Measurements from ENCODE around the gene PPEF1.

PPEF1 gene

DNA sequence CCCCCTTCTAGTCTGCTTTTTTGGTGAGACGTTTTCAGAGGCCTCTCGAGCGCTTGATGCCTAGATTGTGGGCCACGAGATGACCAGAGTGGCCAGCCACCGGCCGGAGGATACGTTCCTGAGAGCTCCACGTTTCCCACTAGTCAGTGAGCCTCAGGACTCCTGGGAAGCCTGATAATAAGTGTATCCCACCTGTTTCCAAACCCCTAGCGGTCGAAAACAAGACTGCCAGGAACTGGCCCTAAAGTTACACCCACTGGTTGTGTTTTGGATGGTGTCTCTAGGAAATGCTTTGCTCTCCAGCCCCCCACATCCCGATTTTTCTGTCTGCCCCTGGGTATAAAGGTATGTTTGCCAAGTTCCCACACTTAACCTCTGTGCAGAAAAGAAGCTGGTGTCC, 31.0 kb upstream of the PPEF1 start:
- no peak for DNase-seq (ENCODE audit: insufficient read length, low spot score)
- TF ChIP-seq PAX5 (IDR thresholded peaks at IDR 0.05; ENCODE audit: insufficient read depth, low read length, severe bottlenecking): no peak
- TF ChIP-seq POU2F2 (IDR thresholded peaks at IDR 0.05; ENCODE audit: low read depth, low read length): no peak
- TF ChIP-seq TAF1 (IDR thresholded peaks at IDR 0.05; ENCODE audit: low read depth, low read length): no peak
- no peak for TF ChIP-seq SPI1 (IDR thresholded peaks at IDR 0.05; ENCODE audit: low read depth, low read length)
- TF ChIP-seq POLR2AphosphoS5 (IDR thresholded peaks at IDR 0.05; ENCODE audit: low read depth, low read length): no peak
- no peak for TF ChIP-seq POLR2A (IDR thresholded peaks at IDR 0.05; ENCODE audit: low read depth, low read length)
- FAIRE-seq: peak; percentile 28

DNA sequence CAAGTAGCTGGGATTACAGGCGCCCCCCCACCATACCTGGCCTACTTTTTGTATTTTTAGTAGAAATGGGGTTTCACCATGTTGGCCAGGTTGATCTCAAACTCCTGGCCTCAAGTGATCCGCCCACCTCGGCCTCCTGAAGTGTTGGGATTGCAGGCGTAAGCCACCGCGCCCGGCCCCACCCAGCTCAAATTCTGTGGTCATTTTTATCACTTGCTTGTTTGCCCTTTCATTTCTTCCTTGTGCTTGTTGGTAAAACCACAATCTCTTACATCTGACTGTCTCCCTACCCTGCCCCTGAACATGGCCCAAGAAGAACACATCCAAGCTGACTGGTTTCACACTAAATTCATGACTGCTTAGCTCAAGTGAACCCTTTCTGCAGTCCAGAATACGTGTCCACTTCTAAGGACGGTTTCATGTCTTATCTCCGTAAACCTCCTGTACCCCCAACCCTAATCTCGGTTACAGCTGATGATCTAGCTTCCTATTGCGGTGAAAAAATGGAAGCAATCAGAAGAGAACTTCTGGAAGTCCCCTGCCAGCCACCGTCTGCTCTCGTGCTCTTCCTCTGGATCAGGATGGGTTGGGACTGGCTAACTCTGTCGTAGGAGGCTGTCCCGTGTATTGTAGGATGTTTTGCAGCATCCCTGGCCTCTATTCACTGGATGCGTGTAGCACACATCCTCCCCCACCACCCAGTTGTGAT, 30.1 kb upstream of the PPEF1 start:
- no peak for TF ChIP-seq POLR2A (IDR thresholded peaks at IDR 0.05; ENCODE audit: low read depth, low read length)
- no peak for TF ChIP-seq SPI1 (IDR thresholded peaks at IDR 0.05; ENCODE audit: low read depth, low read length)
- TF ChIP-seq POLR2AphosphoS5 (IDR thresholded peaks at IDR 0.05; ENCODE audit: low read depth, low read length): no peak
- no peak for TF ChIP-seq POU2F2 (IDR thresholded peaks at IDR 0.05; ENCODE audit: low read depth, low read length)
- TF ChIP-seq PAX5 (IDR thresholded peaks at IDR 0.05; ENCODE audit: insufficient read depth, low read length, severe bottlenecking): no peak
- no peak for TF ChIP-seq TAF1 (IDR thresholded peaks at IDR 0.05; ENCODE audit: low read depth, low read length)
- FAIRE-seq (peak; percentile 67), DNase-seq (ENCODE audit: insufficient read length, low spot score) (no peak)

DNA sequence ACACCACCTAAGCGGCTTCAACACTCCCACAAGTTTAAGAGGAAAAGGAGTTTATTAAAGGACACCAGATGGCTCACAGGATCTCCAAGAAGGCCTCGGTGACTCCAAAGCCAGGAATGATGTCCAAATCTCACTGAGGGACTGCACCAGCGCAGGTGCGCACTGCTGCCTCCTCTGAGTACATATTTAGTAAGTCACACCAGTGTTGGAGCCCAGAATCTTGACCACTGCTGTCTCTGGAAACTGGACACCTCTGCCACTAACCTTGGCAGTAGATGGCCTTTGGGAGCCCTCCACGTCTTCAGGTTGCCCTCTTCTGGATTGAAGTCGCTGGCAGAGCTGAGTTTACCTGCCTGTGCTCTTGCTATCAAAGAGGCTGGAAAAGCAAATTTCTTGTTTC, 25.4 kb upstream of the PPEF1 start:
- no peak for TF ChIP-seq PAX5 (IDR thresholded peaks at IDR 0.05; ENCODE audit: insufficient read depth, low read length, severe bottlenecking)
- TF ChIP-seq POU2F2 (IDR thresholded peaks at IDR 0.05; ENCODE audit: low read depth, low read length): no peak
- TF ChIP-seq POLR2A (IDR thresholded peaks at IDR 0.05; ENCODE audit: low read depth, low read length): no peak
- no peak for TF ChIP-seq SPI1 (IDR thresholded peaks at IDR 0.05; ENCODE audit: low read depth, low read length)
- TF ChIP-seq POLR2AphosphoS5 (IDR thresholded peaks at IDR 0.05; ENCODE audit: low read depth, low read length): no peak
- TF ChIP-seq TAF1 (IDR thresholded peaks at IDR 0.05; ENCODE audit: low read depth, low read length): no peak
- FAIRE-seq: no peak
- no peak for DNase-seq (ENCODE audit: insufficient read length, low spot score)

DNA sequence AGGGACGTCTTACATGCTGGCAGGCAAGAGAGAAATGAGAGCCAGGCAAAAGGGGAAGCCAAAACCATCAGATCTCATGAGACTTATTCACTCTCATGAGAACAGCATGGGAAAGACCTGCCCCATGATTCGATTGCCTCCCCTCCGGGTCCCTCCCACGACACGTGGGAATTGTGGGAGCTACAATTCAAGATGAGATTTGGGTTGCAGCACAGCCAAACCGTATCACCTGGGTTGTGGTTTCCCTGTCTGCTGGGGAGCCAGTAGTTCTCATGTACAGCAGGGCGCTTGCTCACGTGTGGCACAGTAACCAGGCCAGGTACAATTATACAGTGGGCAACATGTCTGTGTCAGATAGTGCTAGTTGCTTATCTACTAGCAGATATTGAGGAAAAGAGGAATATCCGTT, 24.5 kb upstream of the PPEF1 start:
- TF ChIP-seq TAF1 (IDR thresholded peaks at IDR 0.05; ENCODE audit: low read depth, low read length): no peak
- no peak for TF ChIP-seq POLR2AphosphoS5 (IDR thresholded peaks at IDR 0.05; ENCODE audit: low read depth, low read length)
- no peak for TF ChIP-seq POLR2A (IDR thresholded peaks at IDR 0.05; ENCODE audit: low read depth, low read length)
- TF ChIP-seq PAX5 (IDR thresholded peaks at IDR 0.05; ENCODE audit: insufficient read depth, low read length, severe bottlenecking): no peak
- TF ChIP-seq POU2F2 (IDR thresholded peaks at IDR 0.05; ENCODE audit: low read depth, low read length): no peak
- 0 out of 2 replicates have a peak, but pooled peaks have one; percentile 27 for TF ChIP-seq SPI1 (IDR thresholded peaks at IDR 0.05; ENCODE audit: low read depth, low read length)
- FAIRE-seq (no peak), DNase-seq (ENCODE audit: insufficient read length, low spot score) (no peak)

DNA sequence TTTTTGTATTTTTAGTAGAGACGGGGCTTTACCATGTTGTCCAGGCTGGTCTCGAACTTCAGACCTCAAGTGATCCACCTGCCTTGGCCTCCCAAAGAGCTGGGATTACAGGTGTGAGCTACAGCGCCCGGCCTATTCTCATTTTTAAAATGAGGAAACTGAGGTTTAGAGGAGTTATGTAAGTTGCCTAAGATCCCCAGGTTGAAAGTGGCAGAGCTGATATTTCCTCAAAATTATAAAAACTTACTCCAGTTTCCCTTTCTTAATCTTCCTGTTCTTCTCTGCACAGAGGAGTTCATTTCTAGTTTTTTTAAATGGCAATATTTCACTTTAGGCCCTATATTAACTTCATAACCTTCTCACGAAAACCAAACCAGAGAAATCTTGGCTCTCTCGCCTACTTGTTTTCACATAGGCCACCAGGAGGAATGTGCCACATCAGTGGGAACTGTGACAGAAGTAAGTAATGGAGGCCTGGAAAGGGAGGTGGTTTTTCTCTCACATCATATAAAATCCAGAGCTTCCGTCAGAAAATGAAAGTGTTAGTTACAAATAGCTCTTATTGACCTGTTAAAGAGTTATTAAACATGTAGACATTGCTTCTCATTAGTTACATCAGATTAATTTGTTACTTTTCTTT, 19.5 kb upstream of the PPEF1 start:
- FAIRE-seq: no peak
- TF ChIP-seq POLR2A (IDR thresholded peaks at IDR 0.05; ENCODE audit: low read depth, low read length): no peak
- no peak for TF ChIP-seq TAF1 (IDR thresholded peaks at IDR 0.05; ENCODE audit: low read depth, low read length)
- no peak for TF ChIP-seq POLR2AphosphoS5 (IDR thresholded peaks at IDR 0.05; ENCODE audit: low read depth, low read length)
- no peak for TF ChIP-seq PAX5 (IDR thresholded peaks at IDR 0.05; ENCODE audit: insufficient read depth, low read length, severe bottlenecking)
- TF ChIP-seq POU2F2 (IDR thresholded peaks at IDR 0.05; ENCODE audit: low read depth, low read length): no peak
- no peak for TF ChIP-seq SPI1 (IDR thresholded peaks at IDR 0.05; ENCODE audit: low read depth, low read length)

DNA sequence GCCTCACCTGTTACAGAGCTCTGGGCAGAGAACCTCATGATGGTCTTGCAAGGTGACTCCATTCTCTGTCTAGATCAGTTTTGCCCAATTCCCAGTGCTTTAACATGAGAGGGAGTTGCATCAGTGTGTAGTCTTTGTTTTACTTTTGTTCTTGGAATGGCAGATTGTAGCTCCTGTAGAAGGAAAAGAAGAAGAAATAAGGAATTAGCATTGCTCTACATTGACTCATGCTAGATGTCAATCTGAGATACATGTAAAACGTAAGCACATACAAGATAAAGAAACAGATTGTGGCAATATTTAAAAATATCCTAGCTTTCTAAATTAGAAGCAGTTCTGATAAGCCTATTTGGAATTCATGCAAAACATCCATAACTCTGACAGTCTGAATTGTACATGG, 16.0 kb upstream of the PPEF1 start:
- TF ChIP-seq POU2F2 (IDR thresholded peaks at IDR 0.05; ENCODE audit: low read depth, low read length) (no peak), TAF1 (IDR thresholded peaks at IDR 0.05; ENCODE audit: low read depth, low read length) (no peak), POLR2A (IDR thresholded peaks at IDR 0.05; ENCODE audit: low read depth, low read length) (no peak), SPI1 (IDR thresholded peaks at IDR 0.05; ENCODE audit: low read depth, low read length) (no peak), PAX5 (IDR thresholded peaks at IDR 0.05; ENCODE audit: insufficient read depth, low read length, severe bottlenecking) (no peak), POLR2AphosphoS5 (IDR thresholded peaks at IDR 0.05; ENCODE audit: low read depth, low read length) (no peak)
- no peak for DNase-seq (ENCODE audit: insufficient read length, low spot score)
- no peak for FAIRE-seq

More for the DNA sequence above, 19.5 kb upstream of the PPEF1 start:
- no peak for DNase-seq (ENCODE audit: insufficient read length, low spot score)

DNA sequence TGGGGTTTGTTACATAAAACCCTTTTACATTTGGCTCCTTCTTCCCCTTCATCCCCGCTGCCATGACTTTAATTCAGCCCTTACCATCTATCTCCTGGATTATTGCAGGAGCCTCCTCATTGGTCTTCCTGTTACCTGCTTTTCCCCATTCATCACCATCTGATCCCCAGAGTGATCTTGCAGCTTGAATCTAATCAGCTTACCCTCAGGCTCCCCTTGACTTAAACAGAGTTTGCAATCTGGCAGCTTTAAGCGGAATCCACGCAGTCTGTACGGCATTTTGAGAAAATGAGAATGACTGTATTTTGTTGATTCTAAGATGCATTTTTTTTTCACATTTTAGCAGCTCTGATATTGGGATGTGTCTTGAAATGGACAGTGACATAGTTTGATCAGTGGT, 14.9 kb upstream of the PPEF1 start:
- DNase-seq (ENCODE audit: insufficient read length, low spot score): no peak
- no peak for FAIRE-seq
- TF ChIP-seq POLR2AphosphoS5 (IDR thresholded peaks at IDR 0.05; ENCODE audit: low read depth, low read length): no peak
- TF ChIP-seq POLR2A (IDR thresholded peaks at IDR 0.05; ENCODE audit: low read depth, low read length): no peak
- no peak for TF ChIP-seq PAX5 (IDR thresholded peaks at IDR 0.05; ENCODE audit: insufficient read depth, low read length, severe bottlenecking)
- TF ChIP-seq POU2F2 (IDR thresholded peaks at IDR 0.05; ENCODE audit: low read depth, low read length): no peak
- no peak for TF ChIP-seq SPI1 (IDR thresholded peaks at IDR 0.05; ENCODE audit: low read depth, low read length)
- TF ChIP-seq TAF1 (IDR thresholded peaks at IDR 0.05; ENCODE audit: low read depth, low read length): no peak

DNA sequence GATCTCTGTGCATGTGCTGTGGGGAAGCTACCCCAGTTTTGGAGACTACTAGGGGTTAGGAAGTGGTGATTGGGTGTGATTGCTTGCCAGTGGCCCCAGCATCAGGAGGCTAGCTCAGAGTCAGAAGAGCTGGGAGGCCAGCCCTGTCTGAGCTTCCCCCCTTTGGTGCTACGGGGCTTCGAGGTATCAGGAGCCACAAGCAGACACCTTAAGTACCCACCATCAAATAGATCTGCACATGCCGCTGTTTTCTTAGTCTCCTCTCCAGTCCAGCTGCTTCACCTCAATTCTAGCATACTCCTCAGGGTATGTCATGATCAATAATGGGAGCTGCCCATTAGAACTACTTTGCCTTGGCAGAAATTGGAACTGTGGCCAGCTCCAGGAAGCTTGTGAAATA, 10.8 kb upstream of the PPEF1 start:
- TF ChIP-seq POU2F2 (IDR thresholded peaks at IDR 0.05; ENCODE audit: low read depth, low read length) (no peak), TAF1 (IDR thresholded peaks at IDR 0.05; ENCODE audit: low read depth, low read length) (no peak), POLR2AphosphoS5 (IDR thresholded peaks at IDR 0.05; ENCODE audit: low read depth, low read length) (no peak), POLR2A (IDR thresholded peaks at IDR 0.05; ENCODE audit: low read depth, low read length) (no peak), PAX5 (IDR thresholded peaks at IDR 0.05; ENCODE audit: insufficient read depth, low read length, severe bottlenecking) (no peak), SPI1 (IDR thresholded peaks at IDR 0.05; ENCODE audit: low read depth, low read length) (no peak)
- DNase-seq (ENCODE audit: insufficient read length, low spot score) (no peak), FAIRE-seq (no peak)

All from GM12891 (cell line).